Neuronal stem cell (in vitro differentiated cells): ENCODE measurements around the gene CA12.

Experiments
- DNase-seq: peaks from one replicate; pipeline ENCODE4 v3.0.0-alpha.2; 2013; ENCODE audit warnings: low spot score
- H2AFZ ChIP-seq: one replicate; pipeline ENCODE4 v1.6.1; 2013; ENCODE audit warnings: mild to moderate bottlenecking, low read length, inconsistent platforms
- H2AK5ac ChIP-seq: 2 replicates; pipeline ENCODE4 v1.6.1; 2013; ENCODE audit warnings: low read depth, mild to moderate bottlenecking, inconsistent platforms, low read length, moderate library complexity, mixed read lengths
- H2BK120ac ChIP-seq: 2 replicates; pipeline ENCODE4 v1.6.1; 2013; ENCODE audit warnings: low read depth, mild to moderate bottlenecking, inconsistent platforms, low read length, moderate library complexity, mixed read lengths
- H2BK12ac ChIP-seq: one replicate; pipeline ENCODE4 v1.6.1; 2013; ENCODE audit warnings: low read length, inconsistent platforms
- H2BK15ac ChIP-seq: 2 replicates; pipeline ENCODE4 v1.6.1; 2013; ENCODE audit warnings: mild to moderate bottlenecking, low read length, inconsistent platforms, mixed read lengths
- H2BK5ac ChIP-seq: one replicate; pipeline ENCODE4 v1.6.1; 2013; ENCODE audit warnings: inconsistent platforms, mild to moderate bottlenecking, low read length, moderate library complexity
- H3K14ac ChIP-seq: one replicate; pipeline ENCODE4 v1.6.1; 2013; ENCODE audit warnings: low read length, inconsistent platforms
- H3K18ac ChIP-seq: 2 replicates; pipeline ENCODE4 v1.6.1; 2013; ENCODE audit warnings: low read length, inconsistent platforms
- H3K23ac ChIP-seq: 2 replicates; pipeline ENCODE4 v1.6.1; 2013; ENCODE audit warnings: low read depth, mild to moderate bottlenecking, mixed read lengths, low read length, inconsistent platforms; ENCODE audit not compliant: poor library complexity
- H3K27ac ChIP-seq: replicated peaks from 3 replicates; pipeline ENCODE4 v1.5.1; 2013; ENCODE audit warnings: low read length, inconsistent platforms
- H3K27me3 ChIP-seq, 3 experiments: 2 replicates each; pipeline ENCODE4 v1.6.1; 2013; ENCODE audit warnings: low read length in 3 of 3, mild to moderate bottlenecking in 2 of 3, inconsistent platforms in 1 of 3, low read depth in 1 of 3, mixed read lengths in 1 of 3, moderate library complexity in 1 of 3; ENCODE audit not compliant: control insufficient read depth in 3 of 3, insufficient read depth in 3 of 3
- H3K36me3 ChIP-seq, 2 donors: replicated peaks in 1 of 2; 2 replicates each; pipeline ENCODE4 v1.6.1; 2013; ENCODE audit warnings: low read length in 2 of 2; ENCODE audit not compliant: control insufficient read depth in 2 of 2, insufficient read depth in 2 of 2
- H3K4ac ChIP-seq: 2 replicates; pipeline ENCODE4 v1.6.1; 2013; ENCODE audit warnings: inconsistent platforms, mild to moderate bottlenecking, low read length, moderate library complexity
- H3K4me1 ChIP-seq, 2 donors: 1 replicate in 1 of 2; 2 replicates in 1 of 2; pipeline ENCODE4 v1.6.1; 2013; ENCODE audit warnings: low read length in 2 of 2, low read depth in 1 of 2; ENCODE audit not compliant: control insufficient read depth in 2 of 2, insufficient read depth in 1 of 2
- H3K4me2 ChIP-seq: one replicate; pipeline ENCODE4 v1.6.1; 2013; ENCODE audit warnings: mild to moderate bottlenecking, low read length, inconsistent platforms; ENCODE audit not compliant: insufficient read depth, poor library complexity, severe bottlenecking
- H3K4me3 ChIP-seq, 2 donors: 2 replicates each; pipeline ENCODE4 v1.5.1; 2013; ENCODE audit warnings: low read length in 2 of 2, mild to moderate bottlenecking in 2 of 2, inconsistent platforms in 1 of 2, moderate library complexity in 1 of 2
- H3K79me1 ChIP-seq: one replicate; pipeline ENCODE4 v1.6.1; 2013; ENCODE audit warnings: low read depth, mild to moderate bottlenecking, inconsistent platforms, low read length, moderate library complexity
- H3K9ac ChIP-seq: one replicate; pipeline ENCODE4 v1.6.1; 2013; ENCODE audit warnings: mild to moderate bottlenecking, low read depth, low read length, inconsistent platforms; ENCODE audit not compliant: poor library complexity
- H3K9me3 ChIP-seq, 2 donors: replicated peaks in 1 of 2; 2 replicates each; pipeline versions ENCODE3 to v1.6.1; 2013; ENCODE audit warnings: low read length in 2 of 2, mild to moderate bottlenecking in 2 of 2, inconsistent platforms in 1 of 2, low read depth in 1 of 2, mixed read lengths in 1 of 2, moderate library complexity in 1 of 2; ENCODE audit not compliant: control insufficient read depth in 2 of 2, insufficient read depth in 1 of 2
- H4K8ac ChIP-seq: one replicate; pipeline ENCODE4 v1.6.1; 2013; ENCODE audit warnings: low read depth, mild to moderate bottlenecking, inconsistent platforms, low read length, moderate library complexity
- H4K91ac ChIP-seq: one replicate; pipeline ENCODE4 v1.6.1; 2013; ENCODE audit warnings: low read length, low read depth, mild to moderate bottlenecking, inconsistent platforms; ENCODE audit not compliant: poor library complexity
- WGBS, 2 donors: extraction: QIAGEN DNeasy Blood & Tissue Kit; methylation state at CpG; one replicate each; pipeline ENCODE4 v1.1.7; 2013; ENCODE audit warnings: missing lambda C conversion rate in 2 of 2, mixed read lengths in 1 of 2; ENCODE audit not compliant: insufficient read length in 2 of 2, insufficient replicate concordance in 1 of 2; ENCODE audit errors: extremely low coverage in 2 of 2; 5-methylcytosine and 5-hydroxymethylcytosine counted together

CA12 gene

DNA sequence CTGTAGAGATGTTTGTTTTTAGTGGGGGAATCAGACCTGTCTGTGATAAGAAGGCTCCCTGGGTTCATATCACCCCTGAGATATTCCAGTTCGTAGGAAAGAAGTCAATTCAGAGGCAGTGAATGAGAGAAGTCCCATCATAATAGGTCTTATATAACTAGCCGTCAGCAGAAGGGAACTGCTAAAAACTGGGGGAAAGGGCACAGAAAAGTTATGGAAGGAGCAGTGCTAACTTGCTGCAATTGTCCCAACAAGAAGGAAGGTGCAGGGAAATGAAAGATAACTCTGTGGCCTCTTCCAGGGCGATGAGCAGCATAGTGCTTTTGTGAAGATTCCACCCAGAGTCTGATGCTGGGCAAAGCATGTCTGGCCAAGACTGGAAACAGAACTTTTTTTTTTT lies 9.0 kb upstream of the CA12 start:
- peaks cover 0 to 1% of the 10 kb centered on the region in 2 donors for H3K4me1 ChIP-seq
- H3K27me3 ChIP-seq, result peaks cover 0 to 25% (median 0%) of the 10 kb centered on the region in 3 experiments
- DNase-seq, result no peak
- H3K4me3 ChIP-seq, result no peak overlapping the region
- H2BK12ac ChIP-seq, result no peak overlapping the region
- H3K36me3 ChIP-seq, result no peaks in the 10 kb centered on the region
- H3K4ac ChIP-seq, result no peak overlapping the region
- no peak overlapping the region for H4K91ac ChIP-seq
- no peak overlapping the region for H3K23ac ChIP-seq
- no peak overlapping the region for H3K27ac ChIP-seq
- H2BK15ac ChIP-seq, result no peak overlapping the region
- WGBS, 2 donors, result no CpG with 5 or more reads among the region's 3 CpGs
- H2BK120ac ChIP-seq, result no peak overlapping the region
- H3K4me2 ChIP-seq, result no peak overlapping the region
- H2BK5ac ChIP-seq, result no peak overlapping the region
- H3K14ac ChIP-seq, result no peak overlapping the region
- H4K8ac ChIP-seq, result no peak overlapping the region
- no peak overlapping the region for H3K18ac ChIP-seq
- peaks cover 0 to 2% of the 10 kb centered on the region in 2 donors for H3K9me3 ChIP-seq
- H2AK5ac ChIP-seq, result no peak overlapping the region
- no peak overlapping the region for H2AFZ ChIP-seq
- no peaks in the 10 kb centered on the region for H3K79me1 ChIP-seq
- no peak overlapping the region for H3K9ac ChIP-seq

DNA sequence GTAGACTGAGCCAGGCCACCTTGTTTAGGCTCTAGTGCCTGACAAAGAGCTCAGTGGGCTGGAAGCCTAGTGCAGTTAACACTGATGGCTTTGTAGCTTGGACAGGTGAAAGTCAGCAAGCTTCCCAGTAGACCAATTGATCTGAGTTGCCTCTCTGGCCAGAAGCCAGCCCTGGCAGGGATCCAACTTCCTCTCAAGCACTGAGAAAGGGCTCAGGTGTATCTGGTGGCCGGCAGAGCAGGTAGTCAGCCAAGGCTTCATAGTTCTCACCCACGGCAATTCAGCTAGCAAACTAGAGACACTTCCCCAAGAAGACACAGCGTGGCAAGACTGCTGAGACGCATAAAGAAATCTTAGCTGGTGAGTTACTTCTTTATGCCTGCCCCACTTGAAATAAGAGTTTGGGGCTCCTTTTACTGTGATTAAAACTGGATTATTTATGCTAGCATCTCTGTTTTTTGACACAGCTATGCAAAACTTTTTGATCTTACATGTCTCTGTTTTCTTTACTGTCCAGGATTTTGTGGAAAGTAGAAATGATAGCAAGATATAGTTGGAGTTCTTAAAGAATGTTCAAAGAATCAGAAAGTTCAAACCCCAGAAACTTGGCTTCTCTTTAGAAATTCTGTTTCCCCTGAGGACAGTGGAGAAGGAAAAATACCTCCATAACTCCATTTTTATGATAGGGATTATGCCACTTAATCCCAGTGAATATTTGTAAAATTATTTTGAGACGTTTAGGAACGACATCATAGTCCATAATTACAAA lies 8.4 kb upstream of the CA12 start:
- Histone ChIP-seq H3K4me3 (no peak overlapping the region), H3K27ac (no peak overlapping the region), H3K23ac (no peak overlapping the region), H3K79me1 (no peaks in the 10 kb centered on the region), H3K27me3 (peaks cover 0 to 27% (median 0%) of the 10 kb centered on the region in 3 experiments), H3K9ac (no peak overlapping the region), H3K4me2 (no peak overlapping the region), H2BK5ac (no peak overlapping the region), H3K9me3 (peaks cover 0 to 2% of the 10 kb centered on the region in 2 donors), H2AK5ac (no peak overlapping the region), H3K36me3 (no peaks in the 10 kb centered on the region), H3K4me1 (peaks cover 0 to 1% of the 10 kb centered on the region in 2 donors), H2BK120ac (no peak overlapping the region), H4K8ac (no peak overlapping the region), H2BK12ac (no peak overlapping the region), H4K91ac (no peak overlapping the region), H2BK15ac (no peak overlapping the region), H3K14ac (no peak overlapping the region), H3K18ac (peak overlapping the region; percentile 29), H2AFZ (no peak overlapping the region), H3K4ac (no peak overlapping the region)
- WGBS, 2 donors, result no CpG with 5 or more reads among the region's 6 CpGs
- no peak for DNase-seq

DNA sequence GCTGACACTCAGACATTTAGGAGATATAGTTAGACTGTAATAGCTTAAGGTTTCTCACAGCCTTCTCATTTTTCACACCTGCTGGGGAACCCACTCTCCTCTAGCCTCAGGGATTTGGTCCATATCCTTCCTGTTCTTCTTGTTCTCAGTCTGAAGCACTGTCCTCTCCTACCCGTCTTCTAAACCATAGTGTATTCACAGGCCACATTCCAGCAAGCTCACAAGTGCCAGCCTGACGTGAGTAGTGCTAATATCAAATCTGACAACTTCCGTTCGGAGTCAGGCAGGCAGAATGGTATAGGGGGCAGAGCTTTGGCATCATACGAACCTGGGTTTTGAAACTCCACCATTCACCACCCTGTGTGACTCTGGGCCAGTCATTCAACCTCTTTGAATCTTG lies 6.9 kb upstream of the CA12 start:
- Histone ChIP-seq H3K9ac (no peak overlapping the region), H3K4me1 (peaks cover 0 to 1% of the 10 kb centered on the region in 2 donors), H3K4ac (no peak overlapping the region), H3K23ac (no peak overlapping the region), H4K8ac (no peak overlapping the region), H2BK12ac (no peak overlapping the region), H2BK15ac (no peak overlapping the region), H3K18ac (no peak overlapping the region), H3K4me3 (no peak overlapping the region), H2AFZ (no peak overlapping the region), H3K14ac (no peak overlapping the region), H3K79me1 (no peaks in the 10 kb centered on the region), H2BK5ac (no peak overlapping the region), H3K4me2 (no peak overlapping the region), H3K36me3 (no peaks in the 10 kb centered on the region), H3K9me3 (peaks cover 0 to 2% of the 10 kb centered on the region in 2 donors), H3K27me3 (peaks cover 0 to 41% (median 0%) of the 10 kb centered on the region in 3 experiments), H4K91ac (no peak overlapping the region), H2AK5ac (no peak overlapping the region), H2BK120ac (no peak overlapping the region), H3K27ac (no peak overlapping the region)
- WGBS, 2 donors, result no CpG with 5 or more reads among the region's 5 CpGs
- no peak for DNase-seq

DNA sequence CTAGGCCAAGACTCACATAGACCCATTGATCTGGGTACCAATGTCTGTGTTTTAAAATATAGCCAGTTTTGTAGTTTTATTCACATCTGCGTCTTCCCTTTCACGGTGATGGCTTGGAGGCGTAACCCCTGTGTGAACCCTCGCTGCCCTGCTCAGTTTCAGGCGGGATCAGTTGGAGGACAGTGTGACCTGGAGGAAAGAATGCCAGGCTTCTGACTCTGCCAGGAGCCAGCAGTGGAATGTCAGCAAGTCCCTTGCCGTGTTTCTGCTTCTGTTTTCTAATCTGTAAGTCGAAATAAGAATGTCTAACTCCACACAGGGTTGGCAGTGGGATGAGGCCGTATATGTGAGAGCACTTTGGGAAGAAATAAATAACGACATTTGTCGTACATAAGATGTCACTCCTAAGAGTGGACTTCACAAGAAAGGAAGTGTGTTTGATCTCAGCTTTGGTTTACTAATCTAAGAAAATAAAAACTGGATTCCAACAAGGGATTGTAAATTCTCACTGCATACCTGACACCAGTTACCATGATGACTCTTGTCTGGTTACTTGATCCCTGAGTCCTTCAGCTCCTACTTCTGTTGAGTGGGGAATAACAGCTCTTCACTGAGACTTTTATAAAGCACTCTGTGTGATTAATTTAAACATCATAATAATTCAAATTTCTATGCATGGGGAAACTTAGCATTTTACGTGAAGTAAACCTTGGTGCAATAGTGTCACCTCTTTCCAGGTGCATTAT lies 6.3 kb upstream of the CA12 start:
- Histone ChIP-seq H3K27ac (no peak overlapping the region), H2BK12ac (no peak overlapping the region), H2AK5ac (no peak overlapping the region), H2BK120ac (no peak overlapping the region), H3K9me3 (peaks cover 0 to 2% of the 10 kb centered on the region in 2 donors), H4K8ac (no peak overlapping the region), H3K36me3 (no peaks in the 10 kb centered on the region), H3K4ac (no peak overlapping the region), H2AFZ (no peak overlapping the region), H2BK15ac (no peak overlapping the region), H4K91ac (no peak overlapping the region), H3K4me1 (peaks cover 0 to 1% of the 10 kb centered on the region in 2 donors), H3K23ac (no peak overlapping the region), H3K4me2 (no peak overlapping the region), H3K4me3 (no peak overlapping the region), H3K9ac (no peak overlapping the region), H3K27me3 (peaks cover 0 to 46% (median 1%) of the 10 kb centered on the region in 3 experiments), H3K18ac (no peak overlapping the region), H3K14ac (no peak overlapping the region), H3K79me1 (no peaks in the 10 kb centered on the region), H2BK5ac (no peak overlapping the region)
- no CpG with 5 or more reads among the region's 11 CpGs for WGBS, 2 donors
- DNase-seq, result no peak
